Measurements from ENCODE around the gene ZNF592.
"Not testable (repeated sequence)": the region's sequence is repeated elsewhere in the genome, so short reads cannot be mapped to it uniquely, and the experiment has no call there.

Gene ZNF592

GRCh38 chr15:84748274-84749110 lies at the start of gene ZNF592:
Gene ZNF592, plus strand, starts transcription at chr15:84748592. Its CDS starts 34,084 bp downstream, at chr15:84782676.
- no peak for DNase-seq

- no peak for DNase-seq
Measured at GRCh38 chr15:84699538-84700191, 48.7 kb upstream of the ZNF592 start.

GRCh38 chr15:84702961-84703482 lies 45.4 kb upstream of the ZNF592 start:
- DNase-seq = no peak

- DNase-seq = no peak
Measured at GRCh38 chr15:84703808-84704207, 44.6 kb upstream of the ZNF592 start.

GRCh38 chr15:84714372-84714771 lies 34.0 kb upstream of the ZNF592 start:
- no peak for DNase-seq

- no peak for DNase-seq
Measured at GRCh38 chr15:84714821-84715220, 33.6 kb upstream of the ZNF592 start.

GRCh38 chr15:84715441-84716035 lies 32.9 kb upstream of the ZNF592 start:
- DNase-seq = no peak

GRCh38 chr15:84716036-84716732 lies 32.2 kb upstream of the ZNF592 start, which contains the start of gene SEC11A:
Gene SEC11A, minus strand, starts transcription at chr15:84716139. Its CDS starts 64 bp downstream, at chr15:84716075.
- peak; percentile 28 for DNase-seq

GRCh38 chr15:84721371-84721770 lies 27.0 kb upstream of the ZNF592 start:
- DNase-seq = no peak

- no peak for DNase-seq
Measured at GRCh38 chr15:84722628-84723027, 25.8 kb upstream of the ZNF592 start.

- no peak for DNase-seq
Measured at GRCh38 chr15:84725001-84725491, 23.3 kb upstream of the ZNF592 start.

GRCh38 chr15:84727429-84727828 lies 21.0 kb upstream of the ZNF592 start:
- no peak for DNase-seq

- no peak for DNase-seq
Measured at GRCh38 chr15:84731774-84732173, 16.6 kb upstream of the ZNF592 start.

GRCh38 chr15:84734794-84735479 lies 13.5 kb upstream of the ZNF592 start:
- peak; percentile 43 for DNase-seq

- not testable (repeated sequence) for DNase-seq
Measured at GRCh38 chr15:84735480-84736061, 12.8 kb upstream of the ZNF592 start.

GRCh38 chr15:84736375-84736774 lies 12.0 kb upstream of the ZNF592 start:
- no peak for DNase-seq

- no peak for DNase-seq
Measured at GRCh38 chr15:84737005-84737404, 11.4 kb upstream of the ZNF592 start.

GRCh38 chr15:84740691-84741090 lies 7.7 kb upstream of the ZNF592 start:
- DNase-seq = no peak

- DNase-seq = no peak
Measured at GRCh38 chr15:84741121-84741520, 7.3 kb upstream of the ZNF592 start.

- no peak for DNase-seq
Measured at GRCh38 chr15:84747416-84748273, 747 bp upstream of the ZNF592 start.

Measured in NCI-H187 treated with DMSO at 0.1 percent for 48 hours (cell line).